GM18951 (cell line): ENCODE results near the gene CACNA1E.

Source experiments
- POLR2A ChIP-seq: IDR thresholded peaks from 4 replicates; pipeline ENCODE4 v1.6.1; 2011; ENCODE audit warnings: mild to moderate bottlenecking; ENCODE audit not compliant: insufficient read length, insufficient read depth; ENCODE audit errors: extremely low read depth
- in situ Hi-C: fragments of 300-500 bp; cut with MboI; formaldehyde crosslinking; loops from one replicate; pipeline ENCODE4 v1.12.0; 2022; ENCODE audit warnings: low sequenced_read_pairs, mixed read lengths, inconsistent platforms; ENCODE audit not compliant: unreplicated experiment

Gene CACNA1E

GRCh38 chr1:181779343-181779742 lies 296.0 kb downstream of the CACNA1E start:
- in situ Hi-C loops = no loop called here
- no peak for TF ChIP-seq POLR2A

GRCh38 chr1:181783208-181783607 lies 299.9 kb downstream of the CACNA1E start:
- no peak for TF ChIP-seq POLR2A
- in situ Hi-C loops = no loop called here

GRCh38 chr1:181784039-181784683 lies 300.8 kb downstream of the CACNA1E start:
- in situ Hi-C loops = no loop called here
- TF ChIP-seq POLR2A = no peak

GRCh38 chr1:181789395-181789794 lies 306.1 kb downstream of the CACNA1E start:
- TF ChIP-seq POLR2A = no peak
- in situ Hi-C loops = no loop called here

- in situ Hi-C loops = no loop called here
Measured at GRCh38 chr1:181791721-181792120, 308.4 kb downstream of the CACNA1E start.

GRCh38 chr1:181793831-181794230 lies 310.5 kb downstream of the CACNA1E start:
- in situ Hi-C loops = no loop called here
- no peak for TF ChIP-seq POLR2A

More at GRCh38 chr1:181791721-181792120, 308.4 kb downstream of the CACNA1E start:
- no peak for TF ChIP-seq POLR2A

GRCh38 chr1:181794332-181794731 lies 311.0 kb downstream of the CACNA1E start:
- in situ Hi-C loops = no loop called here
- TF ChIP-seq POLR2A = no peak

GRCh38 chr1:181798191-181798926 lies 315.0 kb downstream of the CACNA1E start:
- in situ Hi-C loops = no loop called here
- TF ChIP-seq POLR2A = no peak

GRCh38 chr1:181801617-181802016 lies 318.3 kb downstream of the CACNA1E start:
- in situ Hi-C loops = no loop called here
- no peak for TF ChIP-seq POLR2A

- no peak for TF ChIP-seq POLR2A
- in situ Hi-C loops = no loop called here
Measured at GRCh38 chr1:181802466-181802865, 319.1 kb downstream of the CACNA1E start.

GRCh38 chr1:181803421-181803820 lies 320.1 kb downstream of the CACNA1E start:
- TF ChIP-seq POLR2A = no peak
- in situ Hi-C loops = no loop called here

- no peak for TF ChIP-seq POLR2A
- in situ Hi-C loops = no loop called here
Measured at GRCh38 chr1:181804989-181805388, 321.7 kb downstream of the CACNA1E start.

- in situ Hi-C loops = no loop called here
- TF ChIP-seq POLR2A = no peak
Measured at GRCh38 chr1:181806746-181807145, 323.4 kb downstream of the CACNA1E start.

- in situ Hi-C loops = no loop called here
Measured at GRCh38 chr1:181807251-181807650, 323.9 kb downstream of the CACNA1E start.

More at GRCh38 chr1:181807251-181807650, 323.9 kb downstream of the CACNA1E start:
- no peak for TF ChIP-seq POLR2A
